ENCODE data around the gene HDAC4. TPM values are rescaled to one million over a fixed set of nuclear protein-coding genes. Genes with fewer than 3 reads are reported as not detected.

Gene HDAC4
- total and polyA plus RNA-seq, 3 donors from 2014 or later, result 29.0 to 67.5 (median 58.7) TPM

DNA sequence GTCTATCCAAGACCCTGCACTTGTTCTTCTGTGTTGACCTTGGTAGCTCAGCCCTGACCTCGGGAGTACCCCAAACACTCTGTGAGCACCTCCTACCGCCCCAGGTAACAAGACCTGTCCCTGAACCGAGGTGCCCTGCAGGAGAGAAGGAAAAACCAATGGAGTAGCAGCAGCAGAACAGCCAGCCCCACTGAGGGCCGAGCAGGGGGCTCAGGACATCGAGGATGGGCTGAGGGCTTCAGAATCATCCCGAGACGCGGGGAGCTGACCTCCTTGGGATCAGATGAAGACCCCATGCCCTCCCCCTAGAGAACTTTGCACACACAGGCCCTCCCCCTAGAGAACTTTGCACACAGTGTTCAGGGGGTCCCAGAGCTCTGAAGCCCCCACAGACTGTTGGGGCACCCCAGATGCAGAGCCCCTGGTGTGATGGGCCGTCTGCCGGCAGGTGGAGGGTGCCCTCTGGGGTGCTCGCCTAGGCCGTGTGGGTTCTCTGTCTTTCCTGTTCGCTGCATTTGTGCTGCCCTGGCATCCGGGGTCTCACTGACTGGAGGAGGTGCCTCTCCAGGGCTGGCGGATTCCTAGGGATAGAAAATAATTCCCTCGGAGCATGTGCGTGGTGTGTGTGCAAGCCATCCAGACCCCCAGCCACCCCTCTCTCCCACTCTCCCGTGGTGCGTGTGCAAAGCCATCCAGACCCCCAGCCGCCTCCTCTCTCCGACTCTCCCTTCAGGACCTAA lies 363.8 kb downstream of the HDAC4 start:
- no peaks in the 10 kb centered on the region for H3K4me1 ChIP-seq
- no peak for TF ChIP-seq POLR2A (IDR thresholded peaks at IDR 0.05)
- TF ChIP-seq, protein P1, sequence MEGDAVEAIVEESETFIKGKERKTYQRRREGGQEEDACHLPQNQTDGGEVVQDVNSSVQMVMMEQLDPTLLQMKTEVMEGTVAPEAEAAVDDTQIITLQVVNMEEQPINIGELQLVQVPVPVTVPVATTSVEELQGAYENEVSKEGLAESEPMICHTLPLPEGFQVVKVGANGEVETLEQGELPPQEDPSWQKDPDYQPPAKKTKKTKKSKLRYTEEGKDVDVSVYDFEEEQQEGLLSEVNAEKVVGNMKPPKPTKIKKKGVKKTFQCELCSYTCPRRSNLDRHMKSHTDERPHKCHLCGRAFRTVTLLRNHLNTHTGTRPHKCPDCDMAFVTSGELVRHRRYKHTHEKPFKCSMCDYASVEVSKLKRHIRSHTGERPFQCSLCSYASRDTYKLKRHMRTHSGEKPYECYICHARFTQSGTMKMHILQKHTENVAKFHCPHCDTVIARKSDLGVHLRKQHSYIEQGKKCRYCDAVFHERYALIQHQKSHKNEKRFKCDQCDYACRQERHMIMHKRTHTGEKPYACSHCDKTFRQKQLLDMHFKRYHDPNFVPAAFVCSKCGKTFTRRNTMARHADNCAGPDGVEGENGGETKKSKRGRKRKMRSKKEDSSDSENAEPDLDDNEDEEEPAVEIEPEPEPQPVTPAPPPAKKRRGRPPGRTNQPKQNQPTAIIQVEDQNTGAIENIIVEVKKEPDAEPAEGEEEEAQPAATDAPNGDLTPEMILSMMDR (IDR thresholded peaks at IDR 0.05), result no peak
- DNase-seq, result no peak
- no peak overlapping the region for H3K4me3 ChIP-seq
- no peaks in the 10 kb centered on the region for H3K27me3 ChIP-seq
- H3K27ac ChIP-seq, result no peak overlapping the region
- no peaks in the 10 kb centered on the region for H3K9me3 ChIP-seq
- intact Hi-C loops (cut with DNase I; ENCODE audit: low total_unique reads), result no loop called here
- whole genome bisulfite sequencing, 2 donors, result 93 to 94% methylated on average over 18 to 21 of the region's 21 CpGs
- no peaks in the 10 kb centered on the region for H3K36me3 ChIP-seq (ENCODE audit: low read depth, missing control alignments)

DNA sequence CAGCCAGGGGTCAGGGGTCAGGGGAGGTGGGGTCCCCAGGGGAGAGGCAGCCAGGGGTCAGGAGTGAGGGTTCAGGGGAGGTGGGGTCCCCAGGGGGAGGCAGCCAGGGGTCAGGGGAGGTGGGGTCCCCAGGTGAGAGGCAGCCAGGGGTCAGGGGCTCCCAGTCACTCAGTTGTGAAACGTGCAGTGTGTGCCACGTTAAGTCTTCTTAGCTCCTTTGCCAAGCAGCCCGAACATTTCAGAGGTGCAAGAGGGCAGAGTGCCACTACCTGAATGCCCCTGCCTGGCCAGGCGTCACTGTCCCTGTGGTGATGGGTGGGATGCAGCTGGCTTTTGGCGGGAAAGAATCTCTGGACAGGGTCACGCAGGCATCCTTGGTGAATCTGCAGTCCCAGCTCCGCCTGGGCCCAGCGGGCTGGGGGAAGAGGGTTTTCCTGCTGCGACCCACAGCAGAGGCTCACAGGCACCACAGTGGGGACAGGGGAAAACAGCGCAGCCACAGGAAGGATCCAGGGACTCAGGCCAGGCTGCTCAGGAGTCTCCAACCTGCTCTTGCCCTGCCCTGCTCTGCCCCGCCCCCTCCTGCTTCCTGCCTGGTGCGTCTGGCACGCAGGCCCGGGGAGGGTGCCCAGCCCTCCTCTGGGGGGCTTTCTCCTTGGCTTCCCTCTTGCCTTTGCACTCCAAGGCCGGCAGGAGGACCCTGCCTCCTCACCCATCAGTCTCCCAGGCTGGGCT lies 364.7 kb downstream of the HDAC4 start:
- TF ChIP-seq, protein P1 (IDR thresholded peaks at IDR 0.05), result no peak
- no peak for TF ChIP-seq POLR2A (IDR thresholded peaks at IDR 0.05)
- Histone ChIP-seq H3K36me3 (ENCODE audit: low read depth, missing control alignments) (no peaks in the 10 kb centered on the region), H3K27ac (no peak overlapping the region), H3K4me1 (no peaks in the 10 kb centered on the region), H3K4me3 (no peak overlapping the region), H3K9me3 (no peaks in the 10 kb centered on the region), H3K27me3 (no peaks in the 10 kb centered on the region)
- intact Hi-C loops (cut with DNase I; ENCODE audit: low total_unique reads), result no loop called here
- no peak for DNase-seq
- 77 to 78% methylated on average over 12 to 15 of the region's 15 CpGs for WGBS, 2 donors

DNA sequence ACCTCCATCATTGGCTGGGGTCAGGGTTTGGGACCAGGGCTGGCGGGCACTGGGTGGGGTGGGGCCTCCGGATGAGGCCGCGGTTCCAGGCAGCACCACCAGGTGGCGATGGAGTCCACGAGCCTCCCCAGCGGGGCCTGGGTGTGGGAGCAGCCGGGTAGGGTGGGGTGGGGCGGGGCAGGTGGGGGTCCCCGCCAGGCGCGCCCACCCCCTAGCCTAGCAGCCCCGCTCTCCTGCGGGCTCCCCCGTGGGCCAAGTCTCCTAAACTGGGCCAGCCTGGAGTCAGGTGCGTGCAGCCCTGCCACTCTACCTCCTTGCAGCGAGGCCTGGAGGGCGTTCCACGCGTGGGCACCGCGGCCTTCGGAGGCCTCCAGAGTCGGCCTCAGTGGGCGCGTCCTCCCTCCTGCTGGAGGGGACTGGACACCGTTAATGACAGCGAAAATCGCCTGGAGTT lies 365.4 kb downstream of the HDAC4 start:
- intact Hi-C loops (cut with DNase I; ENCODE audit: low total_unique reads), result no loop called here
- 42 to 70% methylated on average over 5 to 22 of the region's 29 CpGs for WGBS, 2 donors

DNA sequence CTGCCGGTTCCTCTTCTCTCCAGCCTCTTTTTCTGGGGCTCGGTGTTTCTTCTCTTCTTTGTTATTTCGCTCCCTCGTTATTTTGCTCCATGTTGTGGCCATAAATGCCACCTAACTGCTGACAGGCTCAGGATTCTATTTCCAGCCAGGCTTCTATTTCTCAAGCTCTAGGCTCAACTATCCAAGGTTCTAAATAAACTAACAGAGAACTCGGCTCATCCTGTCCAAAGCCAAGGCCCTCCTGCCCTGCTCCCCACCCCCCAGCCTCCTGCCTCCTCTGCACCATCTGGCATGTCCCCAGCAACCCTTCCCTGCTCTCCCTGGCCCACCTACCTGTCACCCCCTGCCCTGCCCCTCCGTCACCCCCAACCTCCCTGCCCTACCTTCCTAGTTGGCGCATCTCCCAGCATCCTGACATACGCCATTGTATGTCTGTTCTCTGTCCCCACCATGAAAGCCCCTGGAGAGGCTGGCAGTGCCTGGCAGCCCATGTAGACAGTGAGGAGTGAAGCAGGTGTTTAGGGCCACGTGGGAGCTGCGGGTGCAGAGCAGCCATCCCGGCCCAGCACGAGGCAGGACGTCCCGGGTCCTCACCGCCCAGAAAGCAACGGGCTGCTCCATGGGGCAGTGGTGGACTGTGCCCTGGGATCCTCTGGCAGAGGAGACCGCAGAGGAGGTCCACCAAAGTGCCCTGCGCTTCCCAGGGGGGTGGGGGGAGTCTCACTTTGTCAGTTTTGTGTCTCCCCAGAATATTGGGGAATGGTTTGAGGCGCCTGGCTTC lies 366.1 kb downstream of the HDAC4 start:
- TF ChIP-seq, protein P1 (IDR thresholded peaks at IDR 0.05), result no peak

More for the DNA sequence above, 365.4 kb downstream of the HDAC4 start:
- no peaks in the 10 kb centered on the region for H3K27me3 ChIP-seq
- TF ChIP-seq, protein P1 (IDR thresholded peaks at IDR 0.05), result peak; percentile 40 to 95 (median 76)
- TF ChIP-seq POLR2A (IDR thresholded peaks at IDR 0.05), result no peak
- no peak overlapping the region for H3K27ac ChIP-seq
- no peaks in the 10 kb centered on the region for H3K4me1 ChIP-seq
- no peak overlapping the region for H3K4me3 ChIP-seq
- no peaks in the 10 kb centered on the region for H3K36me3 ChIP-seq (ENCODE audit: low read depth, missing control alignments)
- H3K9me3 ChIP-seq, result no peaks in the 10 kb centered on the region
- peak; percentile 68 for DNase-seq

More for the DNA sequence above, 366.1 kb downstream of the HDAC4 start:
- DNase-seq, result no peak
- WGBS, 2 donors, result 80 to 81% methylated on average over 11 to 19 of the region's 19 CpGs
- H3K4me3 ChIP-seq, result no peak overlapping the region
- no peaks in the 10 kb centered on the region for H3K4me1 ChIP-seq
- no peaks in the 10 kb centered on the region for H3K27me3 ChIP-seq
- intact Hi-C loops (cut with DNase I; ENCODE audit: low total_unique reads), result no loop called here
- no peak overlapping the region for H3K27ac ChIP-seq
- H3K9me3 ChIP-seq, result no peaks in the 10 kb centered on the region
- no peaks in the 10 kb centered on the region for H3K36me3 ChIP-seq (ENCODE audit: low read depth, missing control alignments)

Measured in testis (tissue), 3 donors.